22Rv1 (cell line): ENCODE results near the gene DYNLT1.

Source experiments
- ZFX ChIP-seq: fragments of 450-650 bp; IDR thresholded peaks from 2 replicates; pipeline ENCODE4 v1.6.1; 2017; ENCODE audit warnings: antibody characterized with exemption, borderline replicate concordance
- TF ChIP-seq, protein P1 (sequence below): fragments of 450-650 bp; IDR thresholded peaks from 2 replicates; pipeline ENCODE4 v1.5.1; 2017; ENCODE audit warnings: mild to moderate bottlenecking

- TF ChIP-seq, protein P1, sequence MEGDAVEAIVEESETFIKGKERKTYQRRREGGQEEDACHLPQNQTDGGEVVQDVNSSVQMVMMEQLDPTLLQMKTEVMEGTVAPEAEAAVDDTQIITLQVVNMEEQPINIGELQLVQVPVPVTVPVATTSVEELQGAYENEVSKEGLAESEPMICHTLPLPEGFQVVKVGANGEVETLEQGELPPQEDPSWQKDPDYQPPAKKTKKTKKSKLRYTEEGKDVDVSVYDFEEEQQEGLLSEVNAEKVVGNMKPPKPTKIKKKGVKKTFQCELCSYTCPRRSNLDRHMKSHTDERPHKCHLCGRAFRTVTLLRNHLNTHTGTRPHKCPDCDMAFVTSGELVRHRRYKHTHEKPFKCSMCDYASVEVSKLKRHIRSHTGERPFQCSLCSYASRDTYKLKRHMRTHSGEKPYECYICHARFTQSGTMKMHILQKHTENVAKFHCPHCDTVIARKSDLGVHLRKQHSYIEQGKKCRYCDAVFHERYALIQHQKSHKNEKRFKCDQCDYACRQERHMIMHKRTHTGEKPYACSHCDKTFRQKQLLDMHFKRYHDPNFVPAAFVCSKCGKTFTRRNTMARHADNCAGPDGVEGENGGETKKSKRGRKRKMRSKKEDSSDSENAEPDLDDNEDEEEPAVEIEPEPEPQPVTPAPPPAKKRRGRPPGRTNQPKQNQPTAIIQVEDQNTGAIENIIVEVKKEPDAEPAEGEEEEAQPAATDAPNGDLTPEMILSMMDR: no peak
- no peak for TF ChIP-seq ZFX
Measured at GRCh38 chr6:158591134-158591809, 53.3 kb downstream of the DYNLT1 start.
